GM19240 (cell line): ENCODE results near the gene MUC20.
"Not testable (repeated sequence)": the region's sequence is repeated elsewhere in the genome, so short reads cannot be mapped to it uniquely, and the experiment has no call there.

ENCODE experiments used
- DNase-seq: peaks from one replicate; pipeline ENCODE4 v3.0.0; 2011; ENCODE audit warnings: low spot score; ENCODE audit not compliant: insufficient read length

MUC20 gene

GRCh38 chr3:195720831-195721506, at the start of gene MUC20:
TSS of gene MUC20 (plus strand) at chr3:195720978. CDS start at chr3:195721008, 30 bp downstream.
- DNase-seq: not testable (repeated sequence)

- not testable (repeated sequence) for DNase-seq
Measured at GRCh38 chr3:195671283-195671682, 49.5 kb upstream of the MUC20 start.

GRCh38 chr3:195673711-195674110, 47.1 kb upstream of the MUC20 start:
- not testable (repeated sequence) for DNase-seq

GRCh38 chr3:195678391-195679015, 42.3 kb upstream of the MUC20 start:
- not testable (repeated sequence) for DNase-seq

GRCh38 chr3:195680690-195681089, 40.1 kb upstream of the MUC20 start:
- not testable (repeated sequence) for DNase-seq

- not testable (repeated sequence) for DNase-seq
Measured at GRCh38 chr3:195681458-195682103, 39.2 kb upstream of the MUC20 start.

- DNase-seq: not testable (repeated sequence)
Measured at GRCh38 chr3:195682104-195682742, 38.6 kb upstream of the MUC20 start.

- DNase-seq: not testable (repeated sequence)
Measured at GRCh38 chr3:195683722-195684526, 36.9 kb upstream of the MUC20 start.

GRCh38 chr3:195684527-195685257, 36.1 kb upstream of the MUC20 start:
- not testable (repeated sequence) for DNase-seq

- not testable (repeated sequence) for DNase-seq
Measured at GRCh38 chr3:195686537-195687208, 34.1 kb upstream of the MUC20 start.

- not testable (repeated sequence) for DNase-seq
Measured at GRCh38 chr3:195687209-195687760, 33.5 kb upstream of the MUC20 start.

GRCh38 chr3:195688471-195689183, 32.2 kb upstream of the MUC20 start:
- DNase-seq: not testable (repeated sequence)

GRCh38 chr3:195689184-195690070, 31.4 kb upstream of the MUC20 start:
- not testable (repeated sequence) for DNase-seq

- DNase-seq: no peak
Measured at GRCh38 chr3:195690951-195691350, 29.8 kb upstream of the MUC20 start.

- DNase-seq: not testable (repeated sequence)
Measured at GRCh38 chr3:195691596-195692353, 29.0 kb upstream of the MUC20 start.

GRCh38 chr3:195692354-195692685, 28.5 kb upstream of the MUC20 start:
- DNase-seq: no peak

- no peak for DNase-seq
Measured at GRCh38 chr3:195692781-195693427, 27.9 kb upstream of the MUC20 start.
